B cell (primary cell): ENCODE measurements around the gene STOX1. TPM values are rescaled to one million over a fixed set of nuclear protein-coding genes. Genes with fewer than 3 reads are reported as not detected.

Experiments
- ATAC-seq: fragments of 200-7000 bp; cut with Tn5 transposase; one replicate; pipeline ENCODE4 v1.10.0; 2021; ENCODE audit warnings: low read depth, mild to moderate bottlenecking, moderate number of reproducible peaks, moderate library complexity
- CTCF ChIA-PET: fragments of 350-600 bp; sonication (Branson Sonifier 250); formaldehyde crosslinking; loops from one replicate; lab custom pipeline; 2021; ENCODE audit warnings: antibody characterized with exemption, inconsistent platforms; lab: Charles Lee
- POLR2A ChIA-PET: fragments of 350-600 bp; sonication (Branson Sonifier 250); formaldehyde crosslinking; loops from one replicate; lab custom pipeline; 2021; ENCODE audit warnings: antibody characterized with exemption; lab: Charles Lee
- DNase-seq: peaks from one replicate; pipeline ENCODE4 v3.0.0; 2013
- H2AFZ ChIP-seq: 2 replicates; pipeline ENCODE4 v1.6.1; 2012; ENCODE audit warnings: mild to moderate bottlenecking, low read depth, low read length; ENCODE audit not compliant: insufficient read depth, poor library complexity, severe bottlenecking
- H3K27ac ChIP-seq, 2 donors: 1 replicate in 1 of 2; 2 replicates in 1 of 2; pipeline ENCODE4 v1.5.1; 2012 to 2013; ENCODE audit warnings: low read length in 2 of 2, mild to moderate bottlenecking in 2 of 2, moderate library complexity in 1 of 2
- H3K27me3 ChIP-seq, 4 experiments: fragments of 200-600 bp in 1 of 4; sonication (generic) in 1 of 4; replicated peaks in 1 of 4; 1 replicate in 2 of 4; 2 replicates in 2 of 4; pipeline versions ENCODE4 v1.6.1 to v1.7.0; 2013 to 2016; ENCODE audit warnings: low read length in 3 of 4, mild to moderate bottlenecking in 2 of 4, mixed read lengths in 1 of 4, moderate library complexity in 1 of 4; ENCODE audit not compliant: insufficient read depth in 4 of 4, control insufficient read depth in 3 of 4; ENCODE audit errors: control extremely low read depth in 1 of 4
- H3K36me3 ChIP-seq, 2 experiments: replicated peaks in 1 of 2; 1 replicate in 1 of 2; 2 replicates in 1 of 2; pipeline versions ENCODE4 v1.6.1 to v1.7.1; 2013; ENCODE audit warnings: low read length in 1 of 2; ENCODE audit not compliant: insufficient read depth in 2 of 2, control insufficient read depth in 1 of 2; ENCODE audit errors: control extremely low read depth in 1 of 2, extremely low read depth in 1 of 2
- H3K4me1 ChIP-seq, 2 donors: fragments of 200-600 bp in 1 of 2; sonication (generic) in 1 of 2; 1 replicate in 1 of 2; 2 replicates in 1 of 2; pipeline versions ENCODE4 v1.5.1 to v1.6.1; 2013 to 2017; ENCODE audit warnings: low read length in 2 of 2; ENCODE audit not compliant: control insufficient read depth in 2 of 2, insufficient read depth in 2 of 2
- H3K4me2 ChIP-seq: replicated peaks from 2 replicates; pipeline ENCODE3; 2012; ENCODE audit warnings: mild to moderate bottlenecking, low read depth, low read length; ENCODE audit not compliant: poor library complexity, severe bottlenecking
- H3K4me3 ChIP-seq, 5 experiments: fragments of 200-600 bp in 1 of 5; sonication (generic) in 1 of 5; 1 replicate in 3 of 5; 2 replicates in 2 of 5; pipeline versions ENCODE4 v1.5.1 to v1.7.0; 2011 to 2016; ENCODE audit warnings: low read length in 4 of 5, mild to moderate bottlenecking in 4 of 5, low read depth in 2 of 5, control low read depth in 1 of 5, moderate library complexity in 1 of 5; ENCODE audit not compliant: insufficient read depth in 1 of 5; ENCODE audit errors: control extremely low read depth in 1 of 5, extremely low read depth in 1 of 5
- H3K79me2 ChIP-seq: fragments of 200-600 bp; sonication (generic); one replicate; pipeline ENCODE4 v1.6.0; 2016; ENCODE audit warnings: low read length; ENCODE audit not compliant: control insufficient read depth, insufficient read depth
- H3K9ac ChIP-seq: fragments of 200-600 bp; sonication (generic); 2 replicates; pipeline ENCODE4 v1.6.1; 2017; ENCODE audit warnings: mild to moderate bottlenecking, low read length, moderate library complexity
- H3K9me3 ChIP-seq, 3 donors: one replicate each; pipeline versions ENCODE4 v1.6.1 to v1.7.1; 2013; ENCODE audit warnings: low read length in 2 of 3; ENCODE audit not compliant: control insufficient read depth in 2 of 3, insufficient read depth in 1 of 3; ENCODE audit errors: control extremely low read depth in 1 of 3
- H4K20me1 ChIP-seq: 2 replicates; pipeline ENCODE4 v1.6.0; 2012; ENCODE audit warnings: mild to moderate bottlenecking, low read length; ENCODE audit not compliant: insufficient read depth, control insufficient read depth, poor library complexity, severe bottlenecking
- H3K27ac Mint-ChIP-seq: one replicate; pipeline ENCODE4 v1.8.0; 2021; ENCODE audit warnings: mixed read lengths
- H3K27me3 Mint-ChIP-seq: one replicate; pipeline ENCODE4 v1.8.0; 2021; ENCODE audit warnings: mixed read lengths
- H3K4me1 Mint-ChIP-seq: one replicate; pipeline ENCODE4 v1.8.0; 2021; ENCODE audit warnings: mixed read lengths
- H3K4me3 Mint-ChIP-seq: one replicate; pipeline ENCODE4 v1.8.0; 2021; ENCODE audit warnings: mixed read lengths
- H3K9me3 Mint-ChIP-seq: one replicate; pipeline ENCODE4 v1.8.0; 2022; ENCODE audit warnings: mixed read lengths; ENCODE audit not compliant: insufficient read depth
- EZH2 ChIP-seq: IDR thresholded peaks from 2 replicates; pipeline ENCODE4 v1.6.1; 2012; ENCODE audit warnings: borderline replicate concordance, low read depth, mild to moderate bottlenecking, moderate library complexity, low read length; ENCODE audit not compliant: insufficient read depth, poor library complexity, severe bottlenecking
- WGBS: methylation state at CpG from one replicate; pipeline ENCODE4 v1.1.5; 2013; ENCODE audit warnings: missing lambda C conversion rate; ENCODE audit not compliant: insufficient coverage; 5-methylcytosine and 5-hydroxymethylcytosine counted together
- intact Hi-C: fragments of 100-400 bp; cut with micrococcal nuclease; formaldehyde crosslinking; loops from one replicate; pipeline ENCODE4 v1.10.0; 2022
- polyA plus RNA-seq: library from polyadenylated mRNA; depleted of rRNA; stranded (reverse); fragments of >200 nt; gene quantifications from 2 replicates; pipeline ENCODE4 v1.2.3, GENCODE V29; 2012
- total RNA-seq, 2 donors: library from RNA; stranded (reverse); fragments of 120-200 nt in 1 of 2; gene quantifications; 1 replicate in 1 of 2; 2 replicates in 1 of 2; pipeline versions ENCODE4 v1.2.3 to v1.2.4, GENCODE V29; 2013 to 2022
- TF ChIP-seq, protein P1 (sequence below): fragments of 200-600 bp; IDR thresholded peaks from one replicate; pipeline ENCODE4 v1.8.0; 2022; ENCODE audit warnings: antibody characterized with exemption, mild to moderate bottlenecking

Gene STOX1
- total and polyA plus RNA-seq, 2 donors (not counting 1 experiment from before 2014, with no cell fraction given), result 0.07 to 0.57 TPM

DNA sequence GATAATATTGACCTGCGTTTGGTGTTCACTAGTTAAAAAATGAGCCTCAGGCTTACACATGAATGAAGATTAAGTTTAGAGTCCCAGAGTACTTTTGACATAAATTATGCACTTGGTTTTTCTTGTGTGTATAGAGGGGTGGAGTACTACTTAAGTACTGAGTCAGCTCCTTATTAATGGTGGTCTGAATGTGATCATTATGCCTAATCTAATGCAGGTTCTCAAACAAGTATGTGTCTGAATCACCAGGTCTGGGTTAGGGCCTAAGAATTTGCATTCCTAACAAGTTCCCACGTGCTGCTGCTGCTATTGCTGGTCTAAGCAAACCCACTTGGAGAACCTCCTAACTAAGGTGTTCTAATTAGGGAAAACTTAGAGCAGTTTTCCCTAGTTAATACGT lies 30.7 kb upstream of the STOX1 start:
- intact Hi-C loops, result no loop called here
- ChIA-PET POLR2A (no interaction called here), CTCF (no interaction called here)
- Histone ChIP-seq H3K27ac (no peak overlapping the region), H3K36me3 (peaks cover 5 to 23% of the 10 kb centered on the region in 2 experiments), H3K4me3 (no peak overlapping the region), H2AFZ (no peak overlapping the region), H3K4me2 (no peak overlapping the region), H4K20me1 (no peaks in the 10 kb centered on the region), H3K9me3 (no peaks in the 10 kb centered on the region), H3K27me3 (no peaks in the 10 kb centered on the region), H3K79me2 (no peaks in the 10 kb centered on the region), H3K9ac (no peak overlapping the region), H3K4me1 (no peaks in the 10 kb centered on the region)
- WGBS, result 100% methylated on average over 1 of the region's 3 CpGs
- TF ChIP-seq, protein P1, sequence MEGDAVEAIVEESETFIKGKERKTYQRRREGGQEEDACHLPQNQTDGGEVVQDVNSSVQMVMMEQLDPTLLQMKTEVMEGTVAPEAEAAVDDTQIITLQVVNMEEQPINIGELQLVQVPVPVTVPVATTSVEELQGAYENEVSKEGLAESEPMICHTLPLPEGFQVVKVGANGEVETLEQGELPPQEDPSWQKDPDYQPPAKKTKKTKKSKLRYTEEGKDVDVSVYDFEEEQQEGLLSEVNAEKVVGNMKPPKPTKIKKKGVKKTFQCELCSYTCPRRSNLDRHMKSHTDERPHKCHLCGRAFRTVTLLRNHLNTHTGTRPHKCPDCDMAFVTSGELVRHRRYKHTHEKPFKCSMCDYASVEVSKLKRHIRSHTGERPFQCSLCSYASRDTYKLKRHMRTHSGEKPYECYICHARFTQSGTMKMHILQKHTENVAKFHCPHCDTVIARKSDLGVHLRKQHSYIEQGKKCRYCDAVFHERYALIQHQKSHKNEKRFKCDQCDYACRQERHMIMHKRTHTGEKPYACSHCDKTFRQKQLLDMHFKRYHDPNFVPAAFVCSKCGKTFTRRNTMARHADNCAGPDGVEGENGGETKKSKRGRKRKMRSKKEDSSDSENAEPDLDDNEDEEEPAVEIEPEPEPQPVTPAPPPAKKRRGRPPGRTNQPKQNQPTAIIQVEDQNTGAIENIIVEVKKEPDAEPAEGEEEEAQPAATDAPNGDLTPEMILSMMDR, result no peak
- TF ChIP-seq EZH2, result no peak
- Mint-ChIP-seq H3K27ac (no peak overlapping the region), H3K4me1 (no peaks in the 10 kb centered on the region), H3K9me3 (no peaks in the 10 kb centered on the region), H3K4me3 (no peak overlapping the region), H3K27me3 (no peaks in the 10 kb centered on the region)
- no peak for ATAC-seq
- no peak for DNase-seq

DNA sequence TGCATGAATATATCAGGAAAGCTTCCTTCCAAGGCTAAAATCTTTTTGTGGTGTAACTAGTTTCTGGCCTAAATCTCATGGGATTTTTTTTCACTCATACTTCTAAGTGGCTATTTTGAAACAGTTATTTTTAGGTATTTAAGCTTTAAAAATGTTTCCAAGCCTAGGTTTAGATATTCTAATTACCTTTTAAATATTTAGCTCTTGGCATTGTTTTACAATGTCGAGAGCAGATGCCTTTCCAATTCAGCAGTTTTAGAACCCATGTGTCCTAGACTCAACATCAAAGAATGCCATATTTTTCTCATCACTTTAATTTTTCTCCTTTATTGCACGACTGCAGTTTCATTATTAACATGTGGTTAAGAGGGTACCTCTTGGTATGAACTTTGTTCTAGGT lies 27.1 kb upstream of the STOX1 start:
- Histone ChIP-seq H3K4me1 (no peaks in the 10 kb centered on the region), H3K4me2 (no peak overlapping the region), H3K36me3 (peaks cover 3 to 10% of the 10 kb centered on the region in 2 experiments), H3K79me2 (no peaks in the 10 kb centered on the region), H3K4me3 (no peak overlapping the region), H3K27ac (no peak overlapping the region), H2AFZ (no peak overlapping the region), H3K9me3 (no peaks in the 10 kb centered on the region), H4K20me1 (no peaks in the 10 kb centered on the region), H3K27me3 (no peaks in the 10 kb centered on the region), H3K9ac (no peak overlapping the region)
- no peak for TF ChIP-seq EZH2
- TF ChIP-seq, protein P1, result no peak
- Mint-ChIP-seq H3K4me1 (no peaks in the 10 kb centered on the region), H3K27ac (no peak overlapping the region), H3K9me3 (no peaks in the 10 kb centered on the region), H3K4me3 (no peak overlapping the region), H3K27me3 (no peaks in the 10 kb centered on the region)
- ChIA-PET CTCF (no interaction called here), POLR2A (interaction anchor here (0.6 kb wide), 1 partner anchor 386 kb away, joined by 6 read pairs; no protein-coding TSS in a partner anchor)
- intact Hi-C loops, result no loop called here
- no CpG with 5 or more reads among the region's 2 CpGs for WGBS
- no peak for ATAC-seq
- no peak for DNase-seq
